Bronchial epithelial cell (primary cell): ENCODE data around the gene TRIM46. TPM values are rescaled to one million over a fixed set of nuclear protein-coding genes. Genes with fewer than 3 reads are reported as not detected.
"Not testable (repeated sequence)": the region's sequence is repeated elsewhere in the genome, so short reads cannot be mapped to it uniquely, and the experiment has no call there.

Experiments
- DNase-seq: peaks from one replicate; pipeline ENCODE4 v3.0.0-alpha.2; 2010; ENCODE audit warnings: low read depth
- FAIRE-seq: peaks from 2 replicates; lab custom pipeline; 2011; peaks lifted over from hg19 to GRCh38; lab: Jason Lieb, UNC
- H3K27me3 ChIP-seq: 2 replicates; pipeline ENCODE4 v1.5.1; 2011; ENCODE audit warnings: low read length; ENCODE audit not compliant: control insufficient read depth, insufficient read depth
- H3K36me3 ChIP-seq: 2 replicates; pipeline ENCODE4 v1.5.1; 2011; ENCODE audit warnings: low read length; ENCODE audit not compliant: control insufficient read depth, insufficient read depth
- H3K4me3 ChIP-seq: 2 replicates; pipeline ENCODE4 v1.5.1; 2011; ENCODE audit warnings: mild to moderate bottlenecking, low read depth, low read length, control low read depth
- total RNA-seq: library from RNA; depleted of rRNA; stranded (reverse); fragments of >200 nt; gene quantifications from 2 replicates; pipeline ENCODE4 v1.2.1, GENCODE V29; 2014

The TRIM46 gene
- total RNA-seq, 1 donor from 2014 or later: 0.26 TPM

GRCh38 chr1:155233502-155233901 is 59.9 kb downstream of the TRIM46 start:
- H3K27me3 ChIP-seq, FAIRE-seq, H3K36me3 ChIP-seq, DNase-seq, H3K4me3 ChIP-seq: not testable (repeated sequence)

Other genes starting within 250 kb of the TRIM46 start
- 11.3 and 24.6 TPM in 2 replicates for gene PMVK, start 237.1 kb upstream of the TRIM46 start, total RNA-seq
- gene PBXIP1, start 217.8 kb upstream of the TRIM46 start, total RNA-seq: 23.7 and 28.3 TPM in 2 replicates
- gene PYGO2, start 212.1 kb upstream of the TRIM46 start, total RNA-seq: 7.4 and 20.0 TPM in 2 replicates
- 216 and 351 TPM in 2 replicates for gene SHC1, start 203.1 kb upstream of the TRIM46 start, total RNA-seq
- gene CKS1B, start 199.2 kb upstream of the TRIM46 start, total RNA-seq: 56.3 and 76.9 TPM in 2 replicates
- gene FLAD1, start 190.5 kb upstream of the TRIM46 start, total RNA-seq: 40.8 and 49.3 TPM in 2 replicates
- gene LENEP, start 180.3 kb upstream of the TRIM46 start, total RNA-seq: 0.51 TPM in 1 of 2 replicates, not detected in the other
- 46.1 and 112 TPM in 2 replicates for gene ZBTB7B, start 171.0 kb upstream of the TRIM46 start, total RNA-seq
- gene DCST2, start 140.1 kb upstream of the TRIM46 start, total RNA-seq: under 0.01 and 0.13 TPM in 2 replicates
- not detected in 2 replicates for gene DCST1, start 140.0 kb upstream of the TRIM46 start, total RNA-seq
- 181 and 322 TPM in 2 replicates for gene ADAM15, start 122.5 kb upstream of the TRIM46 start, total RNA-seq
- gene EFNA4, start 110.1 kb upstream of the TRIM46 start, total RNA-seq: 8.7 and 12.9 TPM in 2 replicates
- 3.7 and 11.9 TPM in 2 replicates for gene EFNA3, start 95.0 kb upstream of the TRIM46 start, total RNA-seq
- 31.9 and 54.3 TPM in 2 replicates for gene EFNA1, start 46.0 kb upstream of the TRIM46 start, total RNA-seq
- gene SLC50A1, start 38.0 kb upstream of the TRIM46 start, total RNA-seq: 149 and 161 TPM in 2 replicates
- 37.4 and 43.5 TPM in 2 replicates for gene DPM3, start 33.3 kb upstream of the TRIM46 start, total RNA-seq
- 76.3 and 133 TPM in 2 replicates for gene KRTCAP2, start 545 bp upstream of the TRIM46 start, total RNA-seq
- 16.3 and 19.6 TPM in 2 replicates for gene THBS3, start 34.0 kb downstream of the TRIM46 start, total RNA-seq
- gene MTX1, start 34.8 kb downstream of the TRIM46 start, total RNA-seq: 48.4 and 49.5 TPM in 2 replicates
- 3.2 and 3.7 TPM in 2 replicates for gene ENTREP3, start 81.6 kb downstream of the TRIM46 start, total RNA-seq
- 23.4 and 26.9 TPM in 2 replicates for gene SCAMP3, start 88.5 kb downstream of the TRIM46 start, total RNA-seq
- 19.7 and 23.4 TPM in 2 replicates for gene CLK2, start 99.7 kb downstream of the TRIM46 start, total RNA-seq
- 0.90 and 1.1 TPM in 2 replicates for gene HCN3, start 103.6 kb downstream of the TRIM46 start, total RNA-seq
- not detected in 2 replicates for gene PKLR, start 127.6 kb downstream of the TRIM46 start, total RNA-seq
- 103 and 167 TPM in 2 replicates for gene FDPS, start 135.0 kb downstream of the TRIM46 start, total RNA-seq
- gene RUSC1, start 147.0 kb downstream of the TRIM46 start, total RNA-seq: 13.2 and 20.6 TPM in 2 replicates